GM19467 (cell line): ENCODE results near the gene NAP1L1.
"Not testable (repeated sequence)": the region's sequence is repeated elsewhere in the genome, so short reads cannot be mapped to it uniquely, and the experiment has no call there.

ENCODE experiments used
- ATAC-seq: cut with Tn5 transposase; IDR thresholded peaks from one replicate; pipeline ENCODE4 v1.9.1; 2021; ENCODE audit warnings: mild to moderate bottlenecking, moderate library complexity; ENCODE audit not compliant: unreplicated experiment

Gene NAP1L1

DNA sequence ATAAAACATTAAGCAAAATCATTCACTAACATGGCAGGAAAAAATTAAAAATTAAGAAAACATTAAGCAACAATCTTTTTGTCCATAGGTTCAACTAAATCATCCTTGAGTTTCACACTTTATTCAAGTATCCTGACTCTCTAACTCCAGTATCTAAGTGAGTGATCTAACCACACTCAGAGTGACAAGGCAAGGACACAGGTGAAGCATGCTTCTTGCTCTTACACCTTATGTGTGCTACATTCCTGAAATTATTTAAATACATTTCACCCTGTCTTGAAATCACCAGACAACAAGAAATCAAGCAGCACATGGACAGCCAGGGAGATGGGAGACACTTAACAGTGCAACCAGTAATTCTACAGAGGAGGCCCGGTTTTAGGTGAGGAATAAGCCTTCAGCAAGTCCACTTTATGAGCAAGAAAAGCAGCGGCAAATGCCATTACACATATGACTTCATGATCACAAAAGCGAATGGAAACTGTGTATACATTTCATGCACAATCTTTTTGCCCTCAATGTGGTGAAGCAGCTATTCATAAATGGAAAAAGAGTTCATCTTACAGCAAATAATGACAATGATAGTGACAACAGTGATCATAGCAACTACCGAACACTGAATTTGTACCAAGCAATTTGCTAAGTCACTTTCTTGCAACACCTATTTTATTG lies 90.3 kb downstream of the NAP1L1 start:
- no peak for ATAC-seq

DNA sequence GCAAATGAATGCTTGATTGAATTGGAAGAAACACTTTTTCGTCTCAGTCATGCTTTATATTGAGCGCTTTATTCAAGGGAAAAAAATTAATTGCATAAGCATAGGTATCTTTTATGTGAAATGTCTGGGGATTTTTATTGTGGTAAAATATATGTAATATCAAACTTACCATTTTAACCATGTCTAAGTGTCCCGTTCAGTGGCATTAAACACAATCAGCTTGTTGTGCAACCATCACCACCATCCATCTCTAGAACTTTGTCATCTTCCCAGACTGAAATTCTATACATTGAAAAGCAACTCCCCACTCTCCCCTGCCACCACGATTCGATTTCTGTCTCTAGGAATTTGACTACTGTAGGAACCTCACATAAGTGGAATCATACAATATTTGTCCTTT lies 92.7 kb downstream of the NAP1L1 start:
- ATAC-seq: no peak

DNA sequence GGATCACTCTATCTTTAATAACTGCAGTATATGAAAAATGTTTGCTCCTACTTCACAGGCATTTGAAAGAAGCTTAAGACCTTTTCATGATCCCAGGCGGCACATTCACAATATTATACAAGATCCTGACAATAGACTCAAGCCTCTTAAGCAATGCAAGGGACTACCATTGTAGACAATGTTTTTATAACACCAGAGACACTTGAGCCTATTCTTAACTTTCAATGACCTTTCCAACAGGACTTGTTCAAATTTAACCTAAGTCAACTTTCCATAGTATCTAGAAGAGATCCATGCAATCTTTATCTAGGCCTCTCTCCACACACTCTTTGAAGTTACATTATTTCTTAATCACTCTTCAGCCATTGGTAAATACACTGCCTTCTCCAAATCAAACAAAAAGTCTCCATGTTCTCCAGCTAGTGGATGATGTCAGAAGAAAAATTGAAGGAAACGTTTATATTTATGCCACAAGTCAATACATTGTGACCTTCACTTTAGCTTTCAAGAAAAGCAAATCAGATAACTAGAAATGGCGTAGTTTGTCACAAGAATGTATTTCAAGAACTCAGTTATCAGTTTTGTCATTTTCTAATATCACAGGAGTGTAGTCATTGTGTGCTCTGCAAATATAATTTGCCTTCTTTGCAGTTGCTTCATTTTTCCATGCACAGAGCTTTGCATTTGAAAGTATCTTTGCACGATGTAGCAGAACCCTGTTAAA lies 94.1 kb downstream of the NAP1L1 start:
- no peak for ATAC-seq

DNA sequence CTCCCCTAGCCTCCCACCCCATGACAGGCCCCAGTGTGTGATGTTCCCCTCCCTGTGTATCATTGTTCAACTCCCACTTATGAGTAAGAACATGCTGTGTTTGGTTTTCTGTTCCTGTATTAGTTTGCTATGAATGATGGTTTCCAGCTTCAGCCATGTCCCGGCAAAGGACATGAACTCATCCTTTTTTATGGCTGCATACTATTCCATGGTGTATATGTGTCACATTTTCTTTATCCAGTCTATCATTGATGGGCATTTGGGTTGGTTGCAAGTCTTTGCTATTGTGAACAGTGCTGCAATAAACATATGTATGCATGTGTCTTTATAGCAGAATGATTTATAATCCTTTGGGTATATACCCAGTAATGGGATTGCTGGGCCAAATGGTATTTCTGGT lies 96.8 kb downstream of the NAP1L1 start:
- ATAC-seq: not testable (repeated sequence)
